HL-60 (cell line): Measurements from ENCODE around the gene EIF4B.

Source experiments
- GABPA ChIP-seq: IDR thresholded peaks from 2 replicates; pipeline ENCODE4 v1.6.1; 2012; ENCODE audit warnings: low read depth
- POLR2AphosphoS5 ChIP-seq: IDR thresholded peaks from 2 replicates; pipeline ENCODE4 v1.6.1; 2012; ENCODE audit warnings: low read depth
- REST ChIP-seq: IDR thresholded peaks from 2 replicates; pipeline ENCODE4 v1.6.1; 2012; ENCODE audit warnings: low read depth; ENCODE audit not compliant: insufficient replicate concordance
- TF ChIP-seq, protein P1 (sequence below): IDR thresholded peaks from one replicate; pipeline ENCODE4 v1.5.1; 2011; ENCODE audit warnings: low read length, control low read depth, inconsistent platforms; ENCODE audit not compliant: insufficient read depth

DNA sequence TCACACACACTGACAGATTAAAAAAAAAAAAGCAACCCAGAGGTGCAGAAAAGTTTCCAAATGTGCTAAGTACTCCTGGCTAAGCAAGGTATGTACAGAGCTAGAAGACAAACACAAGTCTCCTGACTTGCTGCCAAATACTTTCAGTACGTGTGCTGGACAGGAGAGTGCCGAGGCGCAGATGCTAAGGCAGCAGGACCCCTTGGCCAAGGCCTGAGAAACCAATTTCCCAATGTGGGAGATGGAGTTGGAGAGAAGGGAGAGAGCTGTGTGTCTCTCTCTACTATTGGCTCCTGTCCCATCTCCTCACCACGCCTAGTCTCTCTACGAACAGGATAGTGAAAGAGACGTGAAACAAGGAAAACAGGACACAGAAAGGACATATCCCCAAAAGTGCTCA, 67.6 kb downstream of the EIF4B start:
- TF ChIP-seq, protein P1, sequence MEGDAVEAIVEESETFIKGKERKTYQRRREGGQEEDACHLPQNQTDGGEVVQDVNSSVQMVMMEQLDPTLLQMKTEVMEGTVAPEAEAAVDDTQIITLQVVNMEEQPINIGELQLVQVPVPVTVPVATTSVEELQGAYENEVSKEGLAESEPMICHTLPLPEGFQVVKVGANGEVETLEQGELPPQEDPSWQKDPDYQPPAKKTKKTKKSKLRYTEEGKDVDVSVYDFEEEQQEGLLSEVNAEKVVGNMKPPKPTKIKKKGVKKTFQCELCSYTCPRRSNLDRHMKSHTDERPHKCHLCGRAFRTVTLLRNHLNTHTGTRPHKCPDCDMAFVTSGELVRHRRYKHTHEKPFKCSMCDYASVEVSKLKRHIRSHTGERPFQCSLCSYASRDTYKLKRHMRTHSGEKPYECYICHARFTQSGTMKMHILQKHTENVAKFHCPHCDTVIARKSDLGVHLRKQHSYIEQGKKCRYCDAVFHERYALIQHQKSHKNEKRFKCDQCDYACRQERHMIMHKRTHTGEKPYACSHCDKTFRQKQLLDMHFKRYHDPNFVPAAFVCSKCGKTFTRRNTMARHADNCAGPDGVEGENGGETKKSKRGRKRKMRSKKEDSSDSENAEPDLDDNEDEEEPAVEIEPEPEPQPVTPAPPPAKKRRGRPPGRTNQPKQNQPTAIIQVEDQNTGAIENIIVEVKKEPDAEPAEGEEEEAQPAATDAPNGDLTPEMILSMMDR: no peak
- no peak for TF ChIP-seq POLR2AphosphoS5
- TF ChIP-seq REST: no peak
- TF ChIP-seq GABPA: no peak
